ENCODE results near the gene CLDN10. TPM values are rescaled to one million over a fixed set of nuclear protein-coding genes. Genes with fewer than 3 reads are reported as not detected.

The CLDN10 gene
- total and polyA plus RNA-seq, 2 donors: 0.69 to 0.73 TPM

DNA sequence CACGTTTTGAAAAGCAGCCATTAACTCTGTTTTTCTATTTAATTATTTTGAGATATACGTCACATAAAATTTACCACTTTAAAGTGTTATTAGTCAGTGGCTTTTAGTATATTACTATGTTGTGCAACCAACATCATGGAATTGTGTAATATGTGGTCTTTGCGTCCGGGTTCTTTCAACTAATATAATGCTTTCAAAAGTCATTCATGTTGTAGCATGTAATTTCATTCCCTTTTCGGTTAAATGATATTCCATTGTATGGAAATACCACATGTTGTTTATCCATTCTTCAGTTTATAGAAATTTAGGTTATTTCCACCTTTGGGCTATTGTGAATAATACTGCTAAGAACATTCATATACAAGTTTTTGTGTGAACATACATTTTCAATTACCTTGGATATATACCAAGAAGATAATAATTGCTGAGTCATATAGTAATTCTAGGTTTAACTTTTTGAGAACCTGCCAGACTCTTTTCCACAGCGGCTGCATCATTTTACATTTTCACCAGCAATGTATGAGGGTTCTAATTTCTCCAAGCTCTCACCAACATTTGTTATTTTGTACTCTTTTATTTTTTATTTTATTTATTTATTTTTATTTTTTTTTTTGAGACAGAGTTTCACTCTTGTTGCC is 28.1 kb upstream of the CLDN10 start:
- Histone ChIP-seq H3K4me1 (ENCODE audit: insufficient read depth) (no peaks in the 10 kb centered on the region), H3K36me3 (ENCODE audit: insufficient read depth) (no peaks in the 10 kb centered on the region), H3K4me3 (ENCODE audit: low read depth, low read length) (no peak overlapping the region), H3K27ac (ENCODE audit: low read depth) (no peak overlapping the region)
- WGBS: 63% methylated on average over 6 of the region's 6 CpGs
- no peak for DNase-seq (ENCODE audit: extremely low spot score)

GRCh38 chr13:95527955-95528354 is 24.6 kb upstream of the CLDN10 start:
- no peaks in the 10 kb centered on the region for H3K36me3 ChIP-seq (ENCODE audit: insufficient read depth)
- 80% methylated on average over 1 of the region's 1 CpG for WGBS
- no peaks in the 10 kb centered on the region for H3K4me1 ChIP-seq (ENCODE audit: insufficient read depth)
- no peak for DNase-seq (ENCODE audit: extremely low spot score)
- H3K27ac ChIP-seq (ENCODE audit: low read depth): no peak overlapping the region
- H3K4me3 ChIP-seq (ENCODE audit: low read depth, low read length): no peak overlapping the region

DNA sequence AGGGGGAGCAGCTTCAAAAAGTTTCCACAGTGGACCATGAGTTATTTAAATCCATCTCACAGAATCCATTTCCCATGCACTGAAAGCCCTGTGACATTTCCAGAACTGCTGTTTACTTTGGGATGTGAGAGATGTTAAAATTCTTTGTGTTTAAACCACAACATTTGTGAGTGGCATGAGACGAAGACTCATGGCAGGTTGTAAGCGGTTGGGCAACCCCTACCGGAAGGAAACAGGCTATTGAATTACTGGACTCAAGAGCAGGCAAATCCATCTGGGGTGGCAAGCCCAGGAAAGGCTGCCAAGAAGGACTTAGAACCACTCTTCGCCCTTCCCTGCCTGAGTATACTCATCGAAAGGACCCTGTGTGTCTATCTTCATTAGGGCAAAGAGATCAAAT is 22.3 kb upstream of the CLDN10 start:
- no peaks in the 10 kb centered on the region for H3K4me1 ChIP-seq (ENCODE audit: insufficient read depth)
- no peak overlapping the region for H3K4me3 ChIP-seq (ENCODE audit: low read depth, low read length)
- 47% methylated on average over 5 of the region's 5 CpGs for WGBS
- DNase-seq (ENCODE audit: extremely low spot score): no peak
- no peaks in the 10 kb centered on the region for H3K36me3 ChIP-seq (ENCODE audit: insufficient read depth)
- H3K27ac ChIP-seq (ENCODE audit: low read depth): no peak overlapping the region

- Histone ChIP-seq H3K4me1 (ENCODE audit: insufficient read depth) (no peaks in the 10 kb centered on the region), H3K36me3 (ENCODE audit: insufficient read depth) (no peaks in the 10 kb centered on the region), H3K4me3 (ENCODE audit: low read depth, low read length) (no peak overlapping the region), H3K27ac (ENCODE audit: low read depth) (no peak overlapping the region)
- DNase-seq (ENCODE audit: extremely low spot score): no peak
- WGBS: 68% methylated on average over 7 of the region's 7 CpGs
Observed at GRCh38 chr13:95533545-95534160, 18.9 kb upstream of the CLDN10 start.

DNA sequence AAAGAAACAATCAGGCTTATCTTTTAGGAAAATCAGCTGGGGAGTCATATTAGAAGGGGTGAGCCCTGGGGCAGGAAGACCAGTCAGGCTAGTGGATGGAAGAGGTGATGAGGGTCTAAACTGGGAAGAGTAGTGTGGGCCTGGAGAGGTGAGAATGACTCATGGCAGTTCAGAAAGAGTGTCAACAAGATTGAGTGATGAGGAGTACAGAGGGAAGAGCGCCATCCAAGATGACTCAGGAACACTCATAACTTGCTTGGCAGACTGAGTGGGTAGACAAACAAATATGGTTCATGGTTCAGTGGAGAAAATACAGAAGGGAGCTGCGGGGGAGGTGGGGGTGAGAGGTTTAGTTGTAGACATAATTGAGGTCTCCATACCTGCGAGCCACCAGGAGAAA is 17.3 kb upstream of the CLDN10 start:
- WGBS: 88% methylated on average over 3 of the region's 3 CpGs
- no peak for DNase-seq (ENCODE audit: extremely low spot score)
- H3K36me3 ChIP-seq (ENCODE audit: insufficient read depth): no peaks in the 10 kb centered on the region
- H3K4me3 ChIP-seq (ENCODE audit: low read depth, low read length): no peak overlapping the region
- H3K27ac ChIP-seq (ENCODE audit: low read depth): no peak overlapping the region
- H3K4me1 ChIP-seq (ENCODE audit: insufficient read depth): no peaks in the 10 kb centered on the region

- 21% methylated on average over 6 of the region's 6 CpGs for WGBS
- H3K36me3 ChIP-seq (ENCODE audit: insufficient read depth): no peaks in the 10 kb centered on the region
- DNase-seq (ENCODE audit: extremely low spot score): no peak
- H3K27ac ChIP-seq (ENCODE audit: low read depth): no peak overlapping the region
- peaks cover 2% of the 10 kb centered on the region for H3K4me1 ChIP-seq (ENCODE audit: insufficient read depth)
- H3K4me3 ChIP-seq (ENCODE audit: low read depth, low read length): no peak overlapping the region
Observed at GRCh38 chr13:95536632-95537241, 15.8 kb upstream of the CLDN10 start.

DNA sequence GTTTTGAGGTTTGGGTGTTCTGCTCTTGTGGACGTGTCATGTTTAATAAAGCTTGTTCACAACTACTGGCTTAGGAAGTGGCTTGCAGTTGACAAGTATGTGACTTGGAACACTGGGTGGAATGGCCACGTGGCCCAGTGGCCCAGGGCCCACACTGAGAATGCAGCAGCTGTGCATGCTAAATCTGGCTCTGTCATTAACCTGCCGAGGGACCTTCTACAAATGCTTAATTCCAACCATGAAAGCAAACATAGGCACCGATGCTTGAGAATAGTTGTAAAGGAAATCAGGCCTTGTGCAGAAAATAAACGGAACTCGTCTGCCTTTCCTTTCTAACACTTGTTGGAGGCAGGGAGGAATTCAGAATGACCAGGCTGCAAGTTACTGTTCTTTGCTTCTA is 11.6 kb upstream of the CLDN10 start:
- 39% methylated on average over 6 of the region's 6 CpGs for WGBS
- H3K4me3 ChIP-seq (ENCODE audit: low read depth, low read length): no peak overlapping the region
- DNase-seq (ENCODE audit: extremely low spot score): no peak
- peaks cover 2% of the 10 kb centered on the region for H3K4me1 ChIP-seq (ENCODE audit: insufficient read depth)
- no peaks in the 10 kb centered on the region for H3K36me3 ChIP-seq (ENCODE audit: insufficient read depth)
- H3K27ac ChIP-seq (ENCODE audit: low read depth): no peak overlapping the region

DNA sequence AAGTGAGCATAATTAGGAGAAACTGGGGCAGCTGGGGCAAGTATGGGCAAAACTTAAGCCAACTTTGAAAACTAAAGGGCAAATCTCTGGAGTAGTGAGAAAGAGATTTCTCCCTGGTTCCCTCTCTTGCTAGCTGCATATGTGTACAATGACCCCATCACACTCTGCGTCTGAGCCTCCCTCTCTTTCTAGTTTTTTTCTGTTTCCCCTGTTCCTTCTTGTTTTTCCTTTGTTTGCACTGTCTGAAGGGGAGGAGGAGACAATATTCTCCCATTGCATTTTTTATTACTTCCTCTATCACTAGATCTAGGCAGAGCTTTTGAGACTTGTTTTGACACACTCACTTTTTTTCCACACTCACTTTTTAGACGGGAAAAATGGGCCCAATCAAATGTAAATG is 11.2 kb upstream of the CLDN10 start:
- DNase-seq (ENCODE audit: extremely low spot score): no peak
- Histone ChIP-seq H3K27ac (ENCODE audit: low read depth) (no peak overlapping the region), H3K36me3 (ENCODE audit: insufficient read depth) (no peaks in the 10 kb centered on the region), H3K4me1 (ENCODE audit: insufficient read depth) (peaks cover 2% of the 10 kb centered on the region), H3K4me3 (ENCODE audit: low read depth, low read length) (no peak overlapping the region)
- 55% methylated on average over 2 of the region's 2 CpGs for WGBS

DNA sequence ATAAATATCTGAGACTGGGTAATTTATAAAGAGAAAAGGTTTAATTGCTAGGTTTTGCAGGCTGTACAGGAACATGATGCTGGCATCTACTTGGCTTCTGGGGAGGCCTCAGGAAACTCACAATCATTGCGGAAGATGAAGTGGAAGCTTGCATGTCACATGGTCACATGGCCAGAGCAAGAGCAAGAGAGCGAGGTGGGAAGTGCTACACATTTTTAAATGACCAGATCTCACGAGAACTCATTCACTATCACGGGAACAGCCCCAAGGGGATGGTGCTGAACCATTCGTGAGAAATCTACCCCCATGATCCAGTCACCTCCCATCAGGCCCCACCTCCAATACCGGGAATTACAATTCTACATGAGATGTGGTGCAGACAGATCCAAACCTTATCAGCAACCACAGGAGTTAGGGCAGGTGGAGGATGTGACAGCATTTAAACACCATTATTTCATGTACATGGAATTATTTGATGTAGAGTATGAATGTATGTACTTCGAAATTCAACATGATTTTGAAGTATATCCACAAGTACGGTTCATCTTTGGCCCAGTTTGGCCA is 10.5 kb upstream of the CLDN10 start:
- Histone ChIP-seq H3K4me3 (ENCODE audit: low read depth, low read length) (no peak overlapping the region), H3K27ac (ENCODE audit: low read depth) (no peak overlapping the region), H3K36me3 (ENCODE audit: insufficient read depth) (no peaks in the 10 kb centered on the region), H3K4me1 (ENCODE audit: insufficient read depth) (peaks cover 2% of the 10 kb centered on the region)
- DNase-seq (ENCODE audit: extremely low spot score): no peak
- 93% methylated on average over 8 of the region's 8 CpGs for WGBS

GRCh38 chr13:95544293-95544692 is 8.2 kb upstream of the CLDN10 start:
- H3K36me3 ChIP-seq (ENCODE audit: insufficient read depth): no peaks in the 10 kb centered on the region
- DNase-seq (ENCODE audit: extremely low spot score): no peak
- H3K27ac ChIP-seq (ENCODE audit: low read depth): no peak overlapping the region
- 41% methylated on average over 2 of the region's 2 CpGs for WGBS
- H3K4me3 ChIP-seq (ENCODE audit: low read depth, low read length): no peak overlapping the region
- H3K4me1 ChIP-seq (ENCODE audit: insufficient read depth): peaks cover 2% of the 10 kb centered on the region

GRCh38 chr13:95546919-95547318 is 5.6 kb upstream of the CLDN10 start:
- no peak for DNase-seq (ENCODE audit: extremely low spot score)
- Histone ChIP-seq H3K27ac (ENCODE audit: low read depth) (no peak overlapping the region), H3K4me1 (ENCODE audit: insufficient read depth) (no peaks in the 10 kb centered on the region), H3K36me3 (ENCODE audit: insufficient read depth) (no peaks in the 10 kb centered on the region), H3K4me3 (ENCODE audit: low read depth, low read length) (no peak overlapping the region)
- WGBS: 21% methylated on average over 3 of the region's 3 CpGs

DNA sequence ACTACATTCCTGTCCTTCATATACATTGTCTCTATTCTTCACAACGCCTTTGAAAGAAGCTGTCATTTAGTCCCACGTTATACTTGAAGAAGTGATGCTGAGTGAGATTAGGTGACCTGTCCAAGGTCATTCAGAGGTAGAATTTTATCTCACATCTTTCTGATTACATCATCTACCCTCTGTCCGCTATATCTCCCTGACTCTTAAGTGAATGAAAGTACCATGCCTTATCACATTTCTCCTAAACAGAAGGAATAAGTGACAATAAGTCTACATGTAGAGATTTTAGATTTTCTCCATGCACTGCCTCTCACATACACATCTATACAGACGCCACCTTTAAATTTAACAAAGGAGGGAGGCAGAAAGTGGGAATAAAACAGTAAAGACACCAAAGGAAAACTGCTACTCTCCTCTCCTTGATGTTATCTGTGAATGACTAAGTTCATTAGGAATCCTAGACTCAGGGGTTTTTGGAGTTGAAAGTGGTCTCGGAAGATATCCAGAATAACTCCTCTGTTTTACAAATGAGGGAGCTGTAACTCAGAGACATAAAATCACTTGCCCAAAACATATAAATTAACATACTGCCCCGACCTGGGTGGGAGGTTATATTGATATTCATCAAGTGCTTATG is 4.9 kb upstream of the CLDN10 start:
- H3K27ac ChIP-seq (ENCODE audit: low read depth): no peak overlapping the region
- WGBS: 47% methylated on average over 6 of the region's 6 CpGs
- no peak overlapping the region for H3K4me3 ChIP-seq (ENCODE audit: low read depth, low read length)
- no peak for DNase-seq (ENCODE audit: extremely low spot score)
- no peaks in the 10 kb centered on the region for H3K36me3 ChIP-seq (ENCODE audit: insufficient read depth)
- H3K4me1 ChIP-seq (ENCODE audit: insufficient read depth): no peaks in the 10 kb centered on the region

DNA sequence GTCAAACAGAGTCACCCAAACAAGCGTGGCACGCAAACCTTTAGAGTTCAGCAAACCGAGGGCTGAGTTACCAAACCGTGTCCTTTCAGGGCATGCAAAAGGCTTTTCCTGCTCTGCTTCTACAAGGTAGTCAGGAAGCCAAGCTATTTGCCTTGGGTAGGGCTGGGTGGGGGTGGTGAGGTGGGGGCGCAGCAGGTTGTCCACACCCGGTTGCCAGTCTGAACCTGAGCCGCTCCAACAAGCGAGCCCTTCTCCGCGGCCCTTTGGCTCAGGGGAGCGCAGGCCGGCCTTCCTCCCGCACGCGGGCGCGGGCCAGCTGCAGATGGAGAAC is 347 bp upstream of the CLDN10 start:
- H3K27ac ChIP-seq (ENCODE audit: low read depth): no peak overlapping the region
- no peaks in the 10 kb centered on the region for H3K36me3 ChIP-seq (ENCODE audit: insufficient read depth)
- 21% methylated on average over 17 of the region's 17 CpGs for WGBS
- no peaks in the 10 kb centered on the region for H3K4me1 ChIP-seq (ENCODE audit: insufficient read depth)
- no peak overlapping the region for H3K4me3 ChIP-seq (ENCODE audit: low read depth, low read length)
- DNase-seq (ENCODE audit: extremely low spot score): no peak

All from urinary bladder (tissue), 4 donors.